Panc1 (cell line): Measurements from ENCODE around the gene RGS9BP. TPM values are rescaled to one million over a fixed set of nuclear protein-coding genes. Genes with fewer than 3 reads are reported as not detected.

Source experiments
- ATAC-seq: fragments of 200-7000 bp; cut with Tn5 transposase; 2 replicates; pipeline ENCODE4 v1.9.1; 2020; ENCODE audit warnings: mild to moderate bottlenecking, moderate library complexity
- BruUV-seq: library from RNA; stranded (reverse); fragments of 400-500 nt; replicated peaks from 2 replicates; lab custom pipeline; 2021; lab: Mats Ljungman, UMichigan
- CTCF ChIA-PET: fragments of 300-600 bp; sonication (Branson Sonifier 250); formaldehyde crosslinking; loops from one replicate; lab custom pipeline; 2022; ENCODE audit warnings: antibody characterized with exemption; lab: Charles Lee
- POLR2A ChIA-PET: fragments of 300-600 bp; sonication (Branson Sonifier 250); formaldehyde crosslinking; loops from one replicate; lab custom pipeline; 2022; ENCODE audit warnings: antibody characterized with exemption; lab: Charles Lee
- DNase-seq: peaks from one replicate; pipeline ENCODE4 v3.0.0-alpha.2; 2010; ENCODE audit warnings: low read depth, low spot score
- H3K27ac ChIP-seq: 2 replicates; pipeline ENCODE4 v1.5.1; 2011; ENCODE audit warnings: mild to moderate bottlenecking, low read length, inconsistent platforms
- H3K27me3 ChIP-seq: fragments of 200-500 bp; sonication (Bioruptor generic); 2 replicates; pipeline ENCODE4 v1.6.0; 2014; ENCODE audit warnings: low read length, inconsistent platforms; ENCODE audit not compliant: control insufficient read depth, insufficient read depth
- H3K36me3 ChIP-seq: fragments of 200-500 bp; sonication (Bioruptor generic); 2 replicates; pipeline ENCODE4 v1.5.1; 2014; ENCODE audit warnings: inconsistent platforms, mild to moderate bottlenecking, low read length, moderate library complexity; ENCODE audit not compliant: control insufficient read depth, insufficient read depth
- H3K4me1 ChIP-seq: 2 replicates; pipeline ENCODE4 v1.5.1; 2011; ENCODE audit warnings: inconsistent platforms, mild to moderate bottlenecking, low read length, moderate library complexity; ENCODE audit not compliant: control insufficient read depth, insufficient read depth
- H3K4me3 ChIP-seq, 2 experiments: 2 replicates each; pipeline ENCODE4 v1.5.1; 2011 to 2012; ENCODE audit warnings: low read depth in 2 of 2, low read length in 2 of 2, mild to moderate bottlenecking in 2 of 2, inconsistent platforms in 1 of 2, moderate library complexity in 1 of 2
- H3K9me3 ChIP-seq: fragments of 200-500 bp; sonication (Bioruptor generic); 2 replicates; pipeline ENCODE4 v1.5.1; 2014; ENCODE audit warnings: low read depth, mild to moderate bottlenecking, inconsistent platforms, low read length, moderate library complexity; ENCODE audit not compliant: control insufficient read depth, insufficient read depth
- CTCF ChIP-seq: fragments of 450-650 bp; IDR thresholded peaks from 2 replicates; pipeline ENCODE4 v1.5.1; 2017; ENCODE audit warnings: mild to moderate bottlenecking
- POLR2AphosphoS5 ChIP-seq: IDR thresholded peaks from 2 replicates; pipeline ENCODE4 v1.6.1; 2012; ENCODE audit warnings: mild to moderate bottlenecking, low read depth, low read length, moderate library complexity
- REST ChIP-seq, 2 experiments: IDR thresholded peaks; 2 replicates each; pipeline ENCODE4 v1.6.1; 2011 to 2012; ENCODE audit warnings: low read depth in 2 of 2, control low read depth in 1 of 2, low read length in 1 of 2, mild to moderate bottlenecking in 1 of 2, moderate library complexity in 1 of 2; ENCODE audit not compliant: insufficient read depth in 1 of 2
- SIN3A ChIP-seq: IDR thresholded peaks from 2 replicates; pipeline ENCODE4 v1.6.1; 2012; ENCODE audit warnings: low read depth, mild to moderate bottlenecking, low read length, moderate library complexity, borderline replicate concordance; ENCODE audit not compliant: insufficient read depth
- TCF7L2 ChIP-seq: IDR thresholded peaks from 2 replicates; pipeline ENCODE4 v1.6.1; 2011; ENCODE audit warnings: mild to moderate bottlenecking, low read depth, low read length, inconsistent platforms
- in situ Hi-C: cut with HindIII; loops from 2 replicates; pipeline ENCODE4 v1.10.0; 2016; ENCODE audit warnings: low sequenced_read_pairs, low pct_unique_long_range_greater_than_20kb
- intact Hi-C: fragments of 100-400 bp; cut with micrococcal nuclease; formaldehyde crosslinking; loops from one replicate; pipeline ENCODE4 v1.10.0; 2022; ENCODE audit not compliant: unreplicated experiment
- total RNA-seq: library from RNA; stranded (reverse); gene quantifications from one replicate; pipeline ENCODE4 v1.2.1, GENCODE V29; 2021; ENCODE audit not compliant: unreplicated experiment

RGS9BP gene
- total RNA-seq, 1 experiment from 2014 or later: 1.3 TPM

DNA sequence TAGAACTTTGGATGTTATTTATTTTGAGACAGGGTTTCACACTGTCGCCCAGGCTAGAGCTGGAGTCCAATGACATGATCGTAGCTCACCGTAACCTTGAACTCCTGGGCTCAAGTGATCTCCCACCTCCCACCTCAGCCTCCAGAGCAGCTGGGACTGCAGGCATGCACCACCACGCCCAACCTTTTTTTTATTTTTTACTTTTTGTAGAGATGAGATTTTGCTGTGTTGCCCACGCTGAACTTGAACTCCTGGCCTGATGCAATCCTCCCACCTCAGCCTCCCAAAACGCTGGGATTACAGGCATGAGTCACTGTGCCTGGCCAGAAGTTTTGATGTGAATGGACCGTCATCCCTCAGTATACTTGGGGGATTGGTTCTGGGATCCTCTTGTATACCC is 14.3 kb upstream of the RGS9BP start:
- H3K36me3 ChIP-seq: no peaks in the 10 kb centered on the region
- DNase-seq: no peak
- no peak overlapping the region for H3K27ac ChIP-seq
- ATAC-seq: no peak
- no peaks in the 10 kb centered on the region for H3K9me3 ChIP-seq
- no peaks in the 10 kb centered on the region for H3K27me3 ChIP-seq
- intact Hi-C loops: no loop called here
- no peak overlapping the region for H3K4me3 ChIP-seq
- in situ Hi-C loops: no loop called here
- ChIA-PET POLR2A (no interaction called here), CTCF (no interaction called here)
- TF ChIP-seq CTCF (no peak), SIN3A (no peak), POLR2AphosphoS5 (no peak), REST (IDR thresholded peaks at IDR 0.05; ENCODE audit: insufficient read depth in 1 of 2, low read depth in 2 of 2, low read length in 1 of 2) (no peak), TCF7L2 (no peak)
- no TSS peak for BruUV-seq
- no peaks in the 10 kb centered on the region for H3K4me1 ChIP-seq

DNA sequence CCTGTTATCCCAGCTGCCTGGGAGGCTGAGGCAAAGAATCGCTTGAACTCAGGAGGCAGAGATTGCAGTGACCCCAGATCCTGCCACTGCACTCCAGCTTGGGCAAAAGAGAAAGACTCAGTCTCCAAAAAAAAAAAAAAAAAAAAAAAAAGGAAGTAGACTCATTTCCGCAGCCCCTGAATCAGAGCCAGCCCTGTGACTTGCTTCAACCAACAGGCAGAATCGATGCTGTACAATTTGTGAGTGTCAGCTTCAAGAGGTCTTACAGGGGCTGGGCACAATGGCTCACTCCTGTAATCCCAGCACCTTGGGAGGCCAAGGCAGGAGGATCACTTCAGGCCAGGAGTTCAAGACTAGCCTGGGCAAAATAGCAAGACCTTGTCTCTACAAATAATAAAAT is 13.5 kb upstream of the RGS9BP start:
- TF ChIP-seq TCF7L2 (no peak), SIN3A (no peak), CTCF (no peak), POLR2AphosphoS5 (no peak), REST (IDR thresholded peaks at IDR 0.05; ENCODE audit: insufficient read depth in 1 of 2, low read depth in 2 of 2, low read length in 1 of 2) (no peak)
- H3K4me1 ChIP-seq: no peaks in the 10 kb centered on the region
- intact Hi-C loops: no loop called here
- no peaks in the 10 kb centered on the region for H3K36me3 ChIP-seq
- H3K27me3 ChIP-seq: no peaks in the 10 kb centered on the region
- ATAC-seq: no peak
- no peak for DNase-seq
- H3K27ac ChIP-seq: no peak overlapping the region
- H3K9me3 ChIP-seq: no peaks in the 10 kb centered on the region
- no TSS peak for BruUV-seq
- POLR2A ChIA-PET: no interaction called here
- no peak overlapping the region for H3K4me3 ChIP-seq
- CTCF ChIA-PET: no interaction called here
- in situ Hi-C loops: no loop called here
